HepG2 (cell line): ENCODE measurements around the gene LEPROT. TPM values are rescaled to one million over a fixed set of nuclear protein-coding genes. Genes with fewer than 3 reads are reported as not detected.

ENCODE experiments used
- ARID4A ChIP-seq: sonication (generic); formaldehyde crosslinking; IDR thresholded peaks from 2 replicates; pipeline ENCODE4 v1.5.0; 2020; ENCODE audit warnings: mild to moderate bottlenecking, missing genetic modification reagents, borderline replicate concordance
- CBX5 ChIP-seq: sonication (generic); formaldehyde crosslinking; IDR thresholded peaks from 2 replicates; pipeline ENCODE4 v1.4.0; 2020; ENCODE audit warnings: missing genetic modification reagents, borderline replicate concordance
- CSRNP2 ChIP-seq: sonication (generic); formaldehyde crosslinking; conservative IDR thresholded peaks from 2 replicates; pipeline ENCODE4 v1.8.0; 2022; ENCODE audit warnings: low read depth, missing genetic modification reagents
- FOSL1 ChIP-seq: sonication (generic); formaldehyde crosslinking; IDR thresholded peaks from 2 replicates; pipeline ENCODE4 v1.9.0; 2021; ENCODE audit warnings: missing genetic modification reagents, borderline replicate concordance
- HNF4G ChIP-seq, 2 experiments: sonication (generic) in 1 of 2; formaldehyde crosslinking in 1 of 2; IDR thresholded peaks; 2 replicates each; pipeline versions ENCODE4 v1.4.0 to v1.6.1; 2011 to 2020; ENCODE audit warnings: borderline replicate concordance in 2 of 2, low read depth in 2 of 2, mild to moderate bottlenecking in 2 of 2, low read length in 1 of 2, missing genetic modification reagents in 1 of 2, moderate library complexity in 1 of 2
- HNRNPH1 ChIP-seq: fragments of 200-400 bp; formaldehyde crosslinking; optimal IDR thresholded peaks from 2 replicates; pipeline ENCODE3; 2017; ENCODE audit warnings: mild to moderate bottlenecking, low read depth, low read length
- PAX8 ChIP-seq: sonication (generic); formaldehyde crosslinking; IDR thresholded peaks from 2 replicates; pipeline ENCODE4 v1.8.0; 2022; ENCODE audit warnings: mild to moderate bottlenecking, missing genetic modification reagents, borderline replicate concordance
- REST ChIP-seq, 2 experiments: IDR thresholded peaks; 2 replicates each; pipeline ENCODE4 v1.6.1; 2011 to 2012; ENCODE audit warnings: low read length in 2 of 2, borderline replicate concordance in 1 of 2, low read depth in 1 of 2, mild to moderate bottlenecking in 1 of 2, moderate library complexity in 1 of 2
- SNAI1 ChIP-seq: sonication (generic); formaldehyde crosslinking; IDR thresholded peaks from 2 replicates; pipeline ENCODE4 v1.5.0; 2020; ENCODE audit warnings: mild to moderate bottlenecking, missing genetic modification reagents, borderline replicate concordance
- USF2 ChIP-seq, 2 experiments: sonication (generic) in 1 of 2; formaldehyde crosslinking in 1 of 2; IDR thresholded peaks; 2 replicates each; pipeline versions ENCODE4 v1.5.1 to v1.6.1; 2011 to 2020; ENCODE audit warnings: borderline replicate concordance in 1 of 2, low read depth in 1 of 2, low read length in 1 of 2, mild to moderate bottlenecking in 1 of 2, missing genetic modification reagents in 1 of 2, moderate library complexity in 1 of 2
- YEATS4 ChIP-seq: sonication (generic); formaldehyde crosslinking; IDR thresholded peaks from 2 replicates; pipeline ENCODE4 v1.4.0; 2020; ENCODE audit warnings: missing genetic modification reagents, borderline replicate concordance
- ZBTB38 ChIP-seq: sonication (generic); formaldehyde crosslinking; IDR thresholded peaks from 2 replicates; pipeline ENCODE4 v1.5.1; 2020; ENCODE audit warnings: mild to moderate bottlenecking, missing genetic modification reagents
- ZFP90 ChIP-seq: sonication (generic); formaldehyde crosslinking; IDR thresholded peaks from 2 replicates; pipeline ENCODE4 v1.8.0; 2022; ENCODE audit warnings: missing genetic modification reagents, mild to moderate bottlenecking, inconsistent platforms, borderline replicate concordance
- ZFY ChIP-seq: sonication (generic); formaldehyde crosslinking; IDR thresholded peaks from 2 replicates; pipeline ENCODE4 v1.4.0; 2020; ENCODE audit warnings: missing genetic modification reagents
- ZNF615 ChIP-seq: sonication (generic); formaldehyde crosslinking; IDR thresholded peaks from 2 replicates; pipeline ENCODE4 v1.5.0; 2020; ENCODE audit warnings: mild to moderate bottlenecking, missing genetic modification reagents, borderline replicate concordance
- ZNF883 ChIP-seq: sonication (generic); formaldehyde crosslinking; IDR thresholded peaks from 2 replicates; pipeline ENCODE4 v1.5.1; 2020; ENCODE audit warnings: mild to moderate bottlenecking, missing genetic modification reagents; ENCODE audit errors: not compliant biosample characterization
- polyA plus RNA-seq, 8 experiments: library from polyadenylated mRNA; depleted of rRNA in 3 of 8; stranded (reverse) in 7 of 8; unstranded in 1 of 8; fragments of >200 nt; fragmentation: Illumina TruSeq in 4 of 8; extraction: Trizol in 4 of 8; gene quantifications; 2 replicates each; pipeline versions ENCODE4 v1.2.1 to v1.2.3, GENCODE V29; 2011 to 2016; ENCODE audit warnings: low read depth in 4 of 8, missing spikeins in 1 of 8, mixed read lengths in 1 of 8; ENCODE audit not compliant: insufficient read depth in 1 of 8
- total RNA-seq, 5 experiments: library from RNA; depleted of rRNA; stranded (reverse); fragments of >200 nt; fragmentation: Illumina TruSeq; extraction: Trizol; gene quantifications; 2 replicates each; pipeline ENCODE4 v1.2.3, GENCODE V29; 2016; ENCODE audit warnings: low read depth in 1 of 5

LEPROT gene
- total and polyA plus RNA-seq, 2 of the 13 experiments (the other 11 are each of a cell fraction or from before 2014, with no cell fraction given), result 36.8 to 51.4 TPM

GRCh38 chr1:65476327-65476726 is 55.9 kb downstream of the LEPROT start (continued):
- TF ChIP-seq REST (IDR thresholded peaks at IDR 0.05; ENCODE audit: borderline replicate concordance in 1 of 2, low read depth in 1 of 2, low read length in 2 of 2) (peak in 1 of 2 experiments; percentile 27; a peak in 1 of 4 replicates), ZBTB38 (CRISPR knock-in tag) (no peak), SNAI1 (CRISPR knock-in tag) (no peak), PAX8 (CRISPR knock-in tag) (no peak), YEATS4 (no peak), ZNF615 (no peak), HNF4G (IDR thresholded peaks at IDR 0.05; ENCODE audit: borderline replicate concordance, low read depth, low read length) (peak; percentile 29; the same call in 1 of the 2 replicates), HNF4G (CRISPR knock-in tag; IDR thresholded peaks at IDR 0.05; ENCODE audit: borderline replicate concordance, low read depth) (no peak), USF2 (IDR thresholded peaks at IDR 0.05; ENCODE audit: low read depth, low read length) (no peak), USF2 (CRISPR knock-in tag; IDR thresholded peaks at IDR 0.05; ENCODE audit: borderline replicate concordance) (no peak), FOSL1 (CRISPR knock-in tag) (no peak), ARID4A (CRISPR knock-in tag) (peak; percentile 19; the same call in 1 of the 2 replicates), ZNF883 (CRISPR knock-in tag) (no peak), ZFP90 (CRISPR knock-in tag) (no peak), CSRNP2 (CRISPR knock-in tag) (no peak), ZFY (CRISPR knock-in tag) (no peak), CBX5 (no peak), HNRNPH1 (no peak)
